GM18861 (cell line): Measurements from ENCODE around the gene UACA.

Experiments
- ATAC-seq: cut with Tn5 transposase; IDR thresholded peaks from one replicate; pipeline ENCODE4 v1.9.1; 2021; ENCODE audit not compliant: unreplicated experiment

UACA gene

DNA sequence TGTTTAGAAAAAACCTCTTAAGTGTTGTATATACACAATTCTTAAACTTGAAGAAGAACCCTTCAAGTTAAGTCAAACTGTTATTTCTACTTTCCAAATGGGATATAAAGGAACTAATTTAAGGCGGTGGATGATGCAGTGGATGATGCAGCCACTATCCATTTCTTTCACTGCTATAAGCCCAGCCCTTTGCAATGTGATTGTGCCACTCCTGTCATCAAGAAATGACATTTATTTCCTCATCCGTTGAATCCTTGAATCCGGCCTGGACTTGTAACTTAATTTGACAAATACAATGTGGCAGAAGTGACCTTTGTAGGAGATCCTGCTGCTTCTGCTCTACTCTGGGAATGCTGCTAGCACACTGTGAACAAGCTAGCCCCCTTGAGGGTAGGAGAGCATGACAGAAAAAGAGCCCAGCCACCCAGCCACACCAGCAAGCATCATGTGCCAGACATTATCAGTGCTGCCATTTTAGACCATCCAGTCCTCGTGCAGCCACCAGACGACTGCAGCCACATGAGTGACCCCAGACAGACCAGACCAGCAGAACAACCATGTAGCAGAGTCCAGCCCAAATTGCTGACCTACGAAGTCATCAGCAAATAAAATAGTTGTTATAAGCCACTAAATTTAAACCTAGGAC, 47.4 kb downstream of the UACA start:
- ATAC-seq = no peak

DNA sequence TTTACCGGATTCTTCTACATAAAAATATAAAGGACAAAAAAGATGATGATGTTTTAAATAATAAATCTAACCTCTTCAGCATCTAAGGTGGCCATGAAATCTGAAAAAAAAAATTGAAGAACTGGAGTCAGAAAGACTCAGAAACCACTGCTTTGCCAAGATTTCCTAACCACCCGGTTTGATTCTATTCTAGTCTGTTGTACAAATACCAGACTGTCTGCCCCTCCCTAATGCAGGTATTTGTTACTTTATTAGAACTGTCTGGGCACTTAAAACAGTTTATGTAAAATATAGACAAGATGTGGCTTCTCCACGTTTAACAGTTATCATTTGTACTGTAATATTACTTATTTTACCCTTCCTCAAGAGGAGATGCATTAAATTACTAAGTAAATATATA, 48.8 kb downstream of the UACA start:
- no peak for ATAC-seq

DNA sequence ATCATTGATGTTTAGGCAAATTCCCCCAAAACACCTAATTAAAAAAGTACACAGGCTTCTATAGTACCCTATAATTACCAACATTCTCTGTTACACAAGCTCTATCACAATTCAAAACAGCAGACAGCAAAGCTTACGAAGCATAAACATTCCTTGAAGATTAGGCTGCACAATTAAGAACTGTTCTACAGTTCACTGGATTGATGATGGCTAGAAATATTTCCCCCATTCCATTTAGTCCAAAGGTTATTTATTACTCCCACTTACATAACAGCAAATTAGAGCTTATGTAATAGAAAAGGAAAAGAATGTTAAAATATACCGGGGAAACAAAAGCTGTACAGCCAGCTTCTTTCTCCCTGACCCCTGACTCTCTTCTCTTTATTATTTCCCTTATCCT, 49.3 kb downstream of the UACA start:
- no peak for ATAC-seq

DNA sequence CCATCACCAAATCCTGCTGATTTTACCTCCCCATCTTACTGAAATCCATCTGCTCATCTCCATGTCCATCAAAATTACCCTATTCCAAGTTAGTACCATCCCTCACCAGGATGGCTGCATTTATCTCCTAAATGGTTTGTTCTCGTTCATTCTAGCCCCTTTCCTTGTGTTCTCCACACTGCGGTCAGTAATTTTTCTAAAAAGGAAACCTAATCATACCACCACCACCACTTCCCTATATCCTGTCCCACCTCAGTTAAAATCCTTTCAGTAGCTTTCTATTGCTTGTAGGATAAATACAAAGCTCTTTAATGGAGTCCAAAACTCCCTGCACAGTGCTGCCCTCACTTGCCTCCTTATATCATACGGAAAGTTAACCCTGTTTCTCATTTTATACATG, 51.1 kb downstream of the UACA start:
- no peak for ATAC-seq

DNA sequence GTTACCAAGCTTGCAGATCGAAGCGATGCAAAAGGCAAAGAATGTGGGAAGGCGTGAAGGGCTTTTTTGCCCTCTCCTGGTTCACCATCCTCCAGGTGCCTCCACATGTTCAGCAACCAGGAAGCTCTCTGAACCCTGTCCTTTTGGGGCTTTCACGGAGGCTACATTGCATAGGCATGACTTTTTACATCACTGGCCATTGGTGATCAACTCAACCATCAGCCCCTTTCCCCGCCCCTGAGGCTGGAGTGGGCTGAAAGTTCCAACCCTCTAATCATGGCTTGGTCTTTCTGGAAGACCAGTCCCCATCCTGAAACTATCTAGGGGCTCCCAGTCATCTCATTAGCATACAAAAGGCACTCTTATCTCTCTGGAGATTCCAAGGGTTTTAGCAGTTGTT, 52.6 kb downstream of the UACA start:
- no peak for ATAC-seq

DNA sequence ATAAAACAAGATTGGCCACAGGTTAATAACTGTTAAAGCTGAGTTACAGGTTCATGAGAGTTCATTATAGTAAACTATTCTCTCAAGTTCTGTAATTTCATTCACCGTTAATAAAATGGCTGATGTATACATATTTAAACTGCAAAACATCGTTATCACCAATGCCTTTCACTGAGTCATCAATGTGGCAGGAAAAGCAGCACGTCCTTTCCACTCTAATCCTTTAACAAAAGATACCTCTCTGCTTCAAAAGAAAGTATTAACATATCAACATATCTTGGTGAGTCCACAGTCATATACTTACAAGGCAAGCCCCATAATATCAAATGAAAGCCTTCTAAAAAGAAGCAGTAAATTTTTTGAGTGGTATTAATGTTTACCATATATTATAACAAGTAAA, 54.5 kb downstream of the UACA start:
- no peak for ATAC-seq

DNA sequence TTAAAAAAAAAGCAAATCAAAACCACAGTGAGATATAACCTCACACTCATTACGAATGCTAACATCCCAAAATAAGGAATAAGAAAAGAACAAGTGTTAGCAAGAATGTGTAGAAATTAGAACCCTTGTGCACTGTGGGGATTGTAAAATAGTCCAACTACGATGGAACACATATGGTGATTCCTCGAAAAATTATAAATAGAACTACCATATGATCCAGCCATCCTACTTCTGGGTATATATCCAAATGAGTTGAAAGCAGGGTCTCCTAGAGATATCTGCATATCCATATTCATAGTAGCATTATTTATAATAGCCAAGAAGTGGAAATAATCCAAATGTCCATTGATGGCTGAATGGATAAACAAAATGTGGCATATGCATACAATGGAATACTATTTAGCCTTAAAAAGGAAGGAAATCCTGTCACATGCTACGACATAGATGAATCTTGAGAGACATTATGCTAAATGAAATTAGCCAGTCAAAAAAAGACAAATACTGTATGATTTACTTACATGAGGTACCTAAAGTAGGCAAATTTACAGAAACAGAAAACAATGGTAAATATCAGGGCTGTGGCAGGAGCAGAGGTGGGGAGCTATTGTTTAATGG, 55.6 kb downstream of the UACA start:
- no peak for ATAC-seq

DNA sequence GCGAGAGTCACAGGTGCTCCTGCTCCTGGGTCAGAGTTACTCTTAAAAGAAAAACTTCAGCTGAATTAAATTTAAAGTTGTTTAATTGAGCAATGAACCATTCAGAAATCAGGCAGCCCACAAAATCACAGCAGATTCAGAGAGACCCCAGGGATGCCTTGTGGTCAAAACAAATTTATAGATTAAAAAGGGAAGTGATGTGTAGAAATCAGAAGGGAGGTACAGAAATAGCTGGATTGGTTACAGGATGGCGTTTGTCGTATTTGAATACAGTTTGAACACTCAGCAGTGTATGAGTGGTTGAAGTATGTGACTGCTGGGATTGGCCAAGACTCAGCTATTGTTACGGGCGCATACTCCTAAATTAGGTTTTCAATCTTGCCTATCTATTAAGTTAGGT, 58.6 kb downstream of the UACA start:
- no peak for ATAC-seq

DNA sequence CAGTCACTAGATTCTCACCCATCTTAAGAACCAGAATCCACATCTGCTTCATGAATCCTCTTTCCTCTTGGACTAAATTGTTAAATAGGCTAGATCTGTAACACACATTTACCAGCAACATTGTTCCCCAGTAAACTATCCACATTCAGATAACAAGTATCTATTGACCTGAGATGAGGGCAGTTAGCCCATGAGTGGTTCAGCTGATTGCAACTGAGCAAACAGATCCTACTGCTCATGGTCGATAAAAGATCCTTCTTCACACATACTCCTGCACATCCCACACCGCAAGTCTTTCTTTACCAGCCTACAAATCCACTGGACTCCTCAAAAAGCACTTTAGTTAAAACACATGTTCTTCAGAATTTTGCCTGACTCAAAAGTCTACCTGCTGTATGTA, 59.2 kb downstream of the UACA start:
- no peak for ATAC-seq

DNA sequence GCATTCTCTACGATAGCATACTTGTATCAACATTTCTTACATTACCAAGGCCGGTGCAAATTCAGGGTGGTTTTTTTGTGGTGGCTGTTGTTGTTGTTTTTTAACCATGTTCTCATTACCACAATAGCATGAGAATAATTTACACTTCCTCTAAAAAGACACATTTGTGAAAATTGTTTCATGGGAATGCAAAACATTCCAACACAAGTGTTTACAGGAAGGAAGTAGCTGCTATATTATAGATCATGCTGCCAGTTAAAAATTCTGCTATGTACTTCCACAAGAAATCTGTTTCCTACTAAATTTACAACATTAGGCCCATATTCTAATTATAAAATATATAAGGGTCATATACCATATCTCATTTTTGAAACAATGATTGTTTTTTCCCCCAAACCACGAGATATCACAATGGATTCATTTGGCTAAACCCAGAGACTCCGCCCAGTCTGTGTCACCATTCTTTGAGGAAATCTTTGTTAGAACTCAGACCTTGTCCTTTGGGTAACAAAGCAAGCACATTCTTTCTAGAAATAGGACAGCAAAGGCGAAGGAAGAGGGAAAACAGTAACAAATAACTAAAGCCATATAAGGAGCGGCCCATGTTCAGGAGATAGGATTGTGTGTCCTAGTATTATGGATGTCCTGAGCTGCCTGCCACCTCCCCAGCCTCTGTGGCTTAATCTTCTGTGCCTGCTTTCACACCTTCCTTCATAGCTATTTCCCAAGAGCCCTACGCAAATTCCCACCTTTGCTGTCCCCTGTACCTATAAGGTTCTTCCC, 60.1 kb downstream of the UACA start:
- no peak for ATAC-seq

DNA sequence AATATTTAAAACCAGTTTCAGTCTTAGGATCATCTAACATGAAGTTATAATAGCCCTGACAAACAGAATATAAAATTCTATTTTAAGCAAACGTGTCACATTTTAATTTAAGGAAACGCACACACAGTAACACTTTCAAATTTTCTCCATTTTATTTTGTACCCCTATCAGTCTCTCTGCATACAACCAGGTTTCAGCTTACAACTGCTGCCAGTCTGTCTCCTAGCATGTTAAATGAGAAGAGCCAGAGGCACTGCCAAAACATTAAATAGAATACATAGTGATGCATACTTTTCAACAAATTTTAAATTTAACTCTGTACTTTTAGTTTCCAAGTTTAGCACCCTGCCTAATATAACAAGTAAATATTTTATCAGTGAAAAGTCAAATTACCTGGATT, 60.8 kb downstream of the UACA start:
- ATAC-seq = no peak

DNA sequence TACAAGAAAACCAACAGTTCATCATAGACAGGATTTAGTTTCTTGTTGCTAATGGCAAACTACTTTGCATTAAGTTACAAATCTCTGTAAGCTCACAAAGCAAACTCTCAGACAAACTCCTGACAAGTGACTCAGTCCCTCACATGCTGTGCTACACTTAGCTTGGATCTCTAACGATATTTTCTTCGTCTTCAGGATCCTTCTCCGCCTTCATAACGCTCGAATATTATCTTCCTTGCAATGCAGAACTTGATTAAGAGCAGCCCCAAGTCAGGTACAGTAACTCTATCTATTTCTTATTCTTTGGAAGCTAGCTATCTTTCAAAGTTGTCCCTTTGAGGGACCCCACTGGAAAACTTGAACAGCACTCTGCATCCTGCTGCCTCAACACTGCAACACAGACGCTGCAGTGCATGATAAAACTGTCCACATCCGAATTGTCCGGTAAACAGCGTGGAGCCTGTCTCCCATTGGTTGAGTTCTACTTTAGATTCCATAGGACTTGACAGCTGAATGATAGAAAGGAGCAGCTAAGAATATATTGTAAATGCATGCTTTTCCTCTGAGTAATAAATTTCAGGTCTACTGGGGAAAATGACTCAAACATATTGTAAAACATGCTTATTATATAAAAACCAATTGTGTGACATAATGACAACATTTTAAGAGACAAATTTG, 61.3 kb downstream of the UACA start:
- ATAC-seq = no peak

DNA sequence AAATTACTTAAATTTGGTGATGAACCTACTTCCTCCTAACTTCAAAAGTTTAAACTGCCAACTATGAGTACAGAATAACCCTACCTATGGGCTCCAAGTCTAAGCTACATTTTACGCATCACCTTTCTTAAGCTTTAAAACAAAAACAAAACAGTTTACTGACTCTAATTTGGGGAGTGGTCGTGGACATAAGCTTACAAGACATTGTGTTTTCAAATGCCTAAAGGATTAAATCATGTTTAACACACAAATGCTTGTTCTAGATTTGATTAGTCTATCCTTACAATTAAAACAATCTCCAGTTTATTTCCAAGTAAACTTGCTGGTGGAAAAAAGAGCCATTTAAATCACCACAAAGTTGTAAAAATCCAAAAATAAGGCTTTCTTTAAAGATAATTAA, 62.2 kb downstream of the UACA start:
- no peak for ATAC-seq

DNA sequence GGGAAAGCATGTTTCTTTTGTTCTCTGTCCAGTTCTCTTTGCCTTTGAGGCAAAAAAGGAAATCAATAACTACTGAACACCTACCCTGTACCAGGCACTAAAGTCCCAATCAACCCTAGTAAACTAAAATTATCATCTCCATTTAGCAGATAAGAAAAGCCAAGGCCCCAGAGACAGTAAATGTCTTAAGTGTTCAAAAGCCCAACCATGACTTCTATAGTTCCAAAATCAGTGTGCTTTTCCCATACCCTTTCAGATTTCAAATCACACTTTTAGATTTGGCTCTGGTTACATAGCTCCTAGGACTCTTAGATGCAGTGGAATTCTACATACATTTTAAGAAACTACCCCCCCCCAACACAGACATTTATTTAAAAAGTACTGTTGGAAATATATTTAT, 63.5 kb downstream of the UACA start:
- no peak for ATAC-seq

DNA sequence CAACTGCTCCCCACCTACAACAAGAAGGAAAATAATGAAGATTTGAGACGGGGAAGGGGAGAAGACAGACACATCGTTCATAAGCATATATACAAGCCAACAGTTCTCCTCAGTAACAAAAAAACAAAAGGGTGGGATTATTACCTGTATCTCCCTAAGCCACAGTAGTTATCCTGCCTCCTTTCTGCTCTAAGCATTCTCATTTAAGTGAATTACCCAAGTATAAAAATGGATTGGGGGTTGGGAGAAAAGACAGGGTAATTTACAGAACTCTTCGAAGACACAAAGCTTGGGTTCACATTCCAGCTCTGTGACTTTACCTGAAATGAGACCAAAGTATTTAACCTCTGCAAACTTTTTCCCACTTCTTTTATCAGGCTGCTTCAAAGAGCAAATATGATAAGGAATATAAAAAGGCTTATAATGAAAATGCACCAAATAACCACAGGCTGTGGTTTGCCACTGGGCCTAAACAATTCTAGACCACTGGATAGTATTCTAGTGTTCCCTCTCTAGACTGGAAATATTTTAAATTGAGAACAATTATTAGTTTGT, 64.4 kb downstream of the UACA start:
- ATAC-seq = no peak

DNA sequence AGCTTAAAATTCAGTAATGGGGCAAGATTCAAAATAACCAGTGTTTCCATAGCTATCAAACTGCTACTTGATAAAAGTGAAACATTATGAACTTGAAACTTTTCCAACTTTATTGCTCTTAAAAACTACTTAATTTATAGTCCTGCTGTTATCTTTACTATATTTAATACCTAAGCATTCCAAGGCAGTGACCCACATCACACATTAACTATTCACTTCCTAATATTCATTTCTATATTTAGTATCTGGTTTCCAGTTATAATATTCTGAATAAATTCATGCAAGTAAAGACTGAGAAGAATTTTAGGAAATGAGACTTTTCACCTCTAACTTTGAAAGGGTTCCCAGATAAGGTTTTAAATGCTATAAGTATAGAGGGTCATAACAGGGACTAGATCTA, 64.9 kb downstream of the UACA start:
- ATAC-seq = no peak

DNA sequence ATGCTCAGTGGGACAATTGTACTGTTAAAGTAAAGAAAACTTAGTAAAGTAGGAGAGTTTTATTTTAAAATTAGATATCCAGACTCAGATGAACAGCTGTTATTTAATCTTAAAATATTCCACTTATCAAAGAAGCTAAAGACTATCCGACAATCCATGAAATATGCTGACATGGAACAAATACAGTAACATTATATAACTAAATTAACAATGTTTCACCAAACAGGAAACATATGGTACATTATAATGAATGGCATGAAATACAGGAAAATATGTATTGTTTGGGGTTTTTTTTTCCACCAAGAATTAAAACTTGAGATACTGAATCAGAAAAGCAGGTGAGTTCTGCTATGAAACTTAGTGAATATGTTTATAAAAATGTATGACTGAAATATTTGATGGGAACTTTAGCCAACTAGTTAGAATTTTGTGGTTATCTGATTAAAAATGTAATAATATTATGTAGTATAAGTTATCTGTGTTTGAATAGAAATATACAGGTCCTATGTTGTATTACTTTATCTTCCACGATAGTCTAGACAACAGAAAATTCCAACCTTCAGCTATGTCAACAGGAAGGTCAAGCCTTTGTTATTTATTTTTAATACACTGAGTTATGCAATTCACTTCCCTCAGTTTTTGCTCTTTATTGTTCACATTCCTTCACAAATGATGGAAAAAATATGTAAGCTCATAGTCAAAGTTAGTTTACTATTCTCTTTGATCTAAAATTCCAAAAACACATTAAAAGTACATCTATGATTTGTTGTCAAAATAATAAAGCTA, 72.7 kb downstream of the UACA start:
- ATAC-seq = no peak

DNA sequence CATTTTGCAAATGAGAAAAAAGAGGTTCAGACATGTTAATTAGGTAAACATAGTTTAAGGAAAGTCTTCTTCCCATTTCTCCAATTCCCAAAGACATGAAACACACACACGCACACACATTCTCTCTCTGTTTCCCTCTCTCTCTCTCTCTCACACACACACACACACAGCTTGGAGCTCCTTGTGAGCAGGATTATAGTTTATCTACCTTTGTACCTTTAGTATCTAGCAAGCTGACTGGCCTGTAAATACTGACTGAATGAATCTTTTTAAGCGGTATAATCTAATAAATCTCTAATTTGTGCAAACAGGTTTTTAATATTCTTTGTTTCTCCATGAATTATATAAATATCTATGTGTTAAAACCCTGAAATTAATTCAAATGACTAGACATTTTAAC, 73.3 kb downstream of the UACA start:
- ATAC-seq = no peak

DNA sequence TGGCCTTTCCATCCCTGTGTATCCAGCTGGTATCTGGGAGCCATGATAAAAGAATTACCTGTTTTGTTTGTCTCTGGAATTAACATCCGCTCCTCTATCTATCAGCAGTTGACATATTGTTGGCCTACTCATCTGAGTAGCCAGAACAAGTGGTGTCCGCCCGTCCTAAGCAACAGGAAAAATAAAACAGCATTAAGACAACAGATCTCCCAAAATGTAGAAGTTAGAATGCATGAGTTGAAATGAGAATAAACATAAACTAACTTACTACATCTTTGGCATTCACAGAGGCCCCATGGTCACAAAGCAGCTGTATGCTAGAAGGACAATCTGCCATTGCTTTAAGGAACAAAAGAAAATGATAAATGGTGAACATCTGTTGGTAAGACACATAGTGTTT, 75.9 kb downstream of the UACA start:
- no peak for ATAC-seq

DNA sequence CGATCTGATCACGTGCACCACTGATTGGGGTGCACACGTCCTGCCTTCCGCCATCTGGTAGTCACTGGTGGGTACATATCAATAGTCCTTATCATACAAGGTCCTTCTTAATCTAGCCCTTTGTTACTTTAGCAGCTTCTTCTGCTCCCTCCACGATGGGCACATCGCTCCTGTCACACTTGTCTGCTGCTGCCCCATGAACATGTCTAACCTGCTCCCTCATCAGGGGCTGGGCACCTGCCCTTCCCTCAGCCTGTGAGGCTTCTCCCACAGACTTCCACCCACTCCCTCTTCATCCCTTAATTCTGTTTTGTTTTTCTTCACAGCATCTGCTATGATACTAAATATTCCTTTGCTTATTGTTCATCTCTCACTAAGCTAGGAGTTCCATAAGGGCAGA, 82.5 kb downstream of the UACA start:
- ATAC-seq = no peak

DNA sequence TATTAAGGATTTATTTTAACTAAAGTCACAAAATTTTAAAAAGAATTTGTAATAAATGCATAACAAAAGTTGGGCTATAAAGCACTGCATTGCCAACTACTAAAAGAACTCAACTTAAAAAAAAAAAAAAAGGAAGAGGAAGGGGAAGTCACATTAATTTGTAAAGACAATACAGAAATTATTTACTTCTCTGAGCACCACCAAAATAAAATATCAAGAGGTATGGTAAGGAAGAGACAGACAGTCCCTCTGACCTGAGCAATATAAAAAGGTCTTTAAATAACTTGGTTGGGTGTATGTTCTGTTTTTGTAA, 83.5 kb downstream of the UACA start:
- ATAC-seq = no peak
